Non-pigmented ciliary epithelial cell (primary cell): Measurements from ENCODE around the gene SHB.
A peak's percentile ranks its signal among the peaks of the same experiment; 100 is the strongest.

Experiments
- DNase-seq: peaks from one replicate; pipeline ENCODE4 v3.0.0-alpha.2; 2010; ENCODE audit warnings: low read depth

The SHB gene

GRCh38 chr9:38008168-38009034 lies 60.6 kb downstream of the SHB start:
- peak; percentile 75 for DNase-seq

- DNase-seq: no peak
These were observed 62.0 kb downstream of the SHB start for GRCh38 chr9:38007016-38007415.

DNA sequence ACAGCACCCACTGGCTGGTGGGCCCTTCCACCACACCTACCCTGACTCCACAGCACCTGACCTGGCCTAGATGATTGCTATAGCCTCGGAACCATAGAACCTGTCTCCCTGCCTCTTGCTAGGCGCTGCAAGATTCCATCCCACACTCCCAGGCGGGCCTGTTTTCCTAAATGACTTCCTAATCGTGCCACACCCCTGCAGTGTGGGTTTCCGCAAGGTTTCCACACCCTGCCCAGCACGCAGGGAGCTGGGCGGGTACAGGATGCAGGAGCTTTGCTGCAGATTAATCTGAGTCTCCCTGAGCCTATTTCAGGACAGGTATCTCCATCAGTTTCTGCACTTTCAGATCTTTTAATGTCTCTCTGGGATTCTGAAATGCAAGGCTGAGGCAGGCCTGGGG lies 62.9 kb downstream of the SHB start:
- DNase-seq: no peak

GRCh38 chr9:38004809-38005560 lies 64.0 kb downstream of the SHB start:
- DNase-seq: no peak

- DNase-seq: no peak
These were observed 64.8 kb downstream of the SHB start for GRCh38 chr9:38003946-38004808.

GRCh38 chr9:38003230-38003629 lies 65.8 kb downstream of the SHB start:
- no peak for DNase-seq

GRCh38 chr9:38001430-38001829 lies 67.6 kb downstream of the SHB start:
- no peak for DNase-seq

- DNase-seq: no peak
These were observed 68.3 kb downstream of the SHB start for GRCh38 chr9:38000735-38001134.

GRCh38 chr9:38000332-38000731 lies 68.7 kb downstream of the SHB start:
- DNase-seq: no peak

GRCh38 chr9:37999588-38000189 lies 69.3 kb downstream of the SHB start:
- DNase-seq: no peak

DNA sequence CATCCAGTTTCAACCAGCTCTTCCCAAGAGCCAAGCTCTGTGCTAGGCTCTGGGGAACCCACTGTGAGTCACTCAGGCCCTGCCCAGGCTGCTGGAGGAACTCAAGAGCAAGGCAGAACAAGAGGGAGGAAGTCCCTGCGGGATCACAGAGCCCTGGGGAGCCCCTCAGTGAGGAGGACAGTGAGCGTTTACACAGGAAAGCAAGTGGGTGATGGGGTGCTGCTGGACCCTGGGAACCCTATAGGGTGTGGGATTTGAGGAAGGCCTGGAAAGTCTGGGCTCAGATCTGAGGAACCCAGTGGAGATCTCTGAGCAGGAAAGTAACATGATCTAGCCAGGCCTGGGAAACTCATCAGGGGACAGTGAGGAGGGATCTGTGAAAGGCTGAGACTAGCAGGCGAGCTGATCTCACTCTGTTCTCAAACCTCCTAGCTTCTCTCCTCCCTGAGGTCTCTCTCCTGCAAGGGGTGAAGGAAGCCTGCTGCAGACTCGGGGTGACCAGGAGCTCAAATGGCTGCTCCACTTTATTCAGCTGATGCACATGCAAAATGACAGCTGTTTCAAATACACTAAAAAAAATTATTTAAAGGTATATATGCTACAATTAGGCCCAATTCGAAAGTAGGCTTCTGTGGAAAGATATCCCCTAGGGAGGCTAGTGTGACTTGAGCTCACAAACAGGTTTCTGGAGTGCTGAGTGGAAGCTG lies 70.0 kb downstream of the SHB start:
- DNase-seq: no peak

DNA sequence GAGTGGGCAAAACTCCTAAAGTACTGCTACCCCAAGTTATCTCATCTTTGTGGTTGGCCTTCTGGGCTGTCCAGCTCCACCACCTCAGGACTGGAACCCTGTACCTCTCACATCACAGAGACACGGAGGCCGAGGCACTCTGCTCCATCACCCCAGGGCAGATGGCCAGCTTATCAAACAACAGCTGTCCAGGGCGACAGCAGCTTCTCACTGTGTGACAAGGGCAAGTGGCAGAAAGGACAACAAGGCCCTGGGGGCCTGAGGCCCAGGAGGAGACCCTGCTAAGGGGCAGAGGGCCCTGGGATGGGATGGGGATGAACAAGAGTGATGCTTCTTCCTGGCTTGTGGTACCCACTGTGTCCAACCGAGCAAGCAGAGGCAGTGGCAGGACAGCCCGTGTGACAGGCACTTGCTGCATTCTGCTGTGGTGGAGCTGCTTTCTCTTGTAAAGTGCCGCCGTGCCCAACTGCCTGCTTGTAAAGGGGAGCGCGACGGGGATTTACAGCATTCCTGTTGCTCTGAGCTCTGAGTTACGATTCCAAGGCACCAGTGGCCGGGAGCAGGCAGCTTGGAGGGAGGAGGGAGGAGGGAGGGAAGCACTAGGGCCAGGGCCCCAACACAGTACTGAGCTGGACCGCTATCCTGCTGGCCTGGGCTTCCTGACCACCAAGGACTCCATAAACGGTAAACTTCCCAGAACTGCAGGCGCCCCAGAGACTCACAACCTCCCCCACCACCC lies 71.2 kb downstream of the SHB start:
- no peak for DNase-seq

DNA sequence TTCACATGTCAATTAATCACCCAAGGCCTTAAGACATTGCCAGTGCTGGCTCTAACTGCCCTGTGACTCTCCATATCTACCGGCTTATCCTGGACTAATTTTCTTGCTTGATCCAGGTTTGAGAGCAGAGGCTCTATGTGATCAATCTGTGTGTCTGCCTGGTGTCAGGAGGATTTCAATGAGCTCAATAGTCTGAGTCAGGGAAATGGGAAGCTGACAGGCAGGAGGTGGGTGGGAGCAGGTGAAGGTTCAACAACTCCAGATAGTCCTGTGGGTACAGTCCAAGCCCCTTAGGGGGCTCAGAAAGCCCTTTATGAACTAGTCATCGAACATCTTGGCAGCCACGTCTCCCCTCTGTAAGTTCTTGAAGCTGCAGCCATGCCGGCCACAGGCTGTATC lies 72.2 kb downstream of the SHB start:
- DNase-seq: no peak

DNA sequence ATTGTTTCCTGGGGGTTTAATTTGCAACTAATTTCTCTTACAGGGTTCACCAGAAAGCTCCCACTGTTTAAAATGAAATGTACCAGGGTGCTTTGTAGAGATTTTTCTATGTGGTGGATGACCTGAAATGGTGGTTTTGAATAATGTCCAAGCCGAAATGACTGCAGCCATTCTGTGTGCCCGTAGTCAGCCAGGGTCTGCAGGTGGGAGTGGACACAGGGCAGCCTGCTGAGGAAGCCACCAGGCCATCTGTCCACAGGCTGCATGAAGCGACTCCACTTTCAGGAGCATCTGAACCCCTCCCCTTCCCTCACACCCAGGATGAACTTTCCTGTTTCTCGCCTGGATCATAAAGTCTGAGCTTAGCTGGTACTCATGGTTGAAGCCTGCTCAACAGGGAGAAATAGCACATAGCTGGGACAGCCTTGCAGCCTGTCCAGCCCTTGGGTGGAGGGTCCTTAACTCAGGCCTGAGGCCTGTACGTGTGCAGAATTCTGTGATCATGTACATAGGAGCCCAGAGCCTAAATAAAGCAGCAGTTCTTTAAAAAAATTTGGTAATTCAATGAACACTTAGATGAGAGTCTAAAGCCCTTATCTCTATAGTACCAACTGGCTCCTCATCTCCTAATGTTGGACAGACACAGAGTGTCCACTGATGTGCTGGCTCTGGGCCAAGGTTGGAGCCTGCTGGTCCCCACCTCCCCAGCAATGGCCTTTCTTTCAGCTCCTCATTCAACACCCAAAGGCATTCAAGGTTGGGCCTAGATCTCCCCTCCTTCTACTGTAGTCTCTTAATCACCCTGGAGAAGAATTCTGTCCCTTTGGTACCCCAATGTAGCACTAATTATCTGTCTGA lies 72.8 kb downstream of the SHB start:
- no peak for DNase-seq

DNA sequence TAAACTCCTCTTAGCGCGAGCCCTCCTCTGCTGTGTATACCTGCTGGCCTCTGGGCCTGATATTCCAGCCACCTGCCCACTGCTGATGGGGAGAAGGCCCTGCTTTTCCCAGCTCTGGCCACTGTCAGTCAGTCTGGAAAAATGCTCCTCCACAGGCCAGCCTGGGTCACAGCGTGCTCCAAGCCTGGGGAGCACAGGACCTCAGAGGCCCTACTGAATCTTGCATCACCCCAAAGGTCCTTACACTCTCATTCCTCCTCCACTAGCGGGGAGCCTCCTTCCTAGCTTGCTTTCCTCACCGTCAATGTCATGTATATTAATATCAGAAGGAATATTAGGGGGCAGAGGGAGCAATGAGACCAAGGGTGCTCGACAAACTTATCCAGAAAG lies 73.7 kb downstream of the SHB start:
- no peak for DNase-seq

DNA sequence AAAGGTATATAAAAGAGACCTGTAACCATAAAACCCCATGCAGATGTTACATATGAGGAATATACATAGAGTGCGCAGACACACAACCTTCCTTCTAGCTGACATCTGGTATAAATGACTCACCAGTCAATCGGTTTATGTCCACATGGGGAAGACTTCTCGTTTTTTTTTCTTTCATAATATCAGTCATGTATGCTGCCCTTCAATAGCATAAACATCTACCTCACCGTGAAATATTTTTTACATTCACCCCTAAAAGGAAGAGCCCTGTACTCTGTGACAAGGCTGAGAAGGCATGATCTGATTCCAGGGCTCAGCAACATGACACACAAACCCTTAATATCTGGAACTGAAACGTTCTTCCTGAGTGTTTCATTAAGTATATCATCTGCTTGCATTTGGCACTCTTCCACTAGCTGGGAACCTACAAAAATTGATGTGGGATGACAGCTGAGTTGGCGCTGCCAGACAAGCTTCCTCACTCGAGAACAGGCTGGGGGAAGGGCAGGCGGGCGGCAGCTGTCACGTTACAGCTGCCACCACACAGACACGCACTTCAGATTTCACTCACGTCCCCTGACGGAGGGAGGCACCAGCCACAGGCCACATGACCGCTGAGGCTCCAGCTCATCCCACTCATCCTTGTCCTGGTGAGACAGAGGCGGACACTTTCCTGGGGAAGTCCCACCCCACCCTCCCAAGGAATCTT lies 74.2 kb downstream of the SHB start:
- DNase-seq: no peak

GRCh38 chr9:37992924-37993349 lies 76.1 kb downstream of the SHB start:
- DNase-seq: no peak

GRCh38 chr9:37990404-37991015 lies 78.5 kb downstream of the SHB start:
- no peak for DNase-seq

DNA sequence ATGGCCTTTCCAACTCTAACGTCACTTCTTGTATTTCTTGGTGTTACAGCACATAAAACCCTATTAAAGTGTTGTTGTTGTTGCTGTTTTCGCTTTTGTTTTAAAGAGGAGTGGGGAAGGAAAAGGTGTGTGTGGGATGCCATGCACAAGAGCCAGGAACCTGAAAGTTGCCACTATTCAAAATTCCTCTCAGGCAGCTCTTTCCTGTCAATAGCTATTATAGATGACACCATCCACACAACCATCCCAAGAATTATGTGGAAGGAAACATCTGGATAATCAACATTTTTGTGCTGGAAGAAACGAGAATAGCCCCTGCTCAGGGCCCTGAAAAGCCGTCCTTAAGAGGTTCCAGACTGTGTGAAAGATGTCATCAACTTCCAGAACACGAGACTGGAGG lies 79.3 kb downstream of the SHB start:
- DNase-seq: no peak
